Measurements from ENCODE around the gene IL6. TPM values are rescaled to one million over a fixed set of nuclear protein-coding genes. Genes with fewer than 3 reads are reported as not detected.
"Not testable (repeated sequence)": the region's sequence is repeated elsewhere in the genome, so short reads cannot be mapped to it uniquely, and the experiment has no call there.

Gene IL6
- total and polyA plus RNA-seq, 10 donors: 1.8 to 11.8 (median 4.1) TPM

DNA sequence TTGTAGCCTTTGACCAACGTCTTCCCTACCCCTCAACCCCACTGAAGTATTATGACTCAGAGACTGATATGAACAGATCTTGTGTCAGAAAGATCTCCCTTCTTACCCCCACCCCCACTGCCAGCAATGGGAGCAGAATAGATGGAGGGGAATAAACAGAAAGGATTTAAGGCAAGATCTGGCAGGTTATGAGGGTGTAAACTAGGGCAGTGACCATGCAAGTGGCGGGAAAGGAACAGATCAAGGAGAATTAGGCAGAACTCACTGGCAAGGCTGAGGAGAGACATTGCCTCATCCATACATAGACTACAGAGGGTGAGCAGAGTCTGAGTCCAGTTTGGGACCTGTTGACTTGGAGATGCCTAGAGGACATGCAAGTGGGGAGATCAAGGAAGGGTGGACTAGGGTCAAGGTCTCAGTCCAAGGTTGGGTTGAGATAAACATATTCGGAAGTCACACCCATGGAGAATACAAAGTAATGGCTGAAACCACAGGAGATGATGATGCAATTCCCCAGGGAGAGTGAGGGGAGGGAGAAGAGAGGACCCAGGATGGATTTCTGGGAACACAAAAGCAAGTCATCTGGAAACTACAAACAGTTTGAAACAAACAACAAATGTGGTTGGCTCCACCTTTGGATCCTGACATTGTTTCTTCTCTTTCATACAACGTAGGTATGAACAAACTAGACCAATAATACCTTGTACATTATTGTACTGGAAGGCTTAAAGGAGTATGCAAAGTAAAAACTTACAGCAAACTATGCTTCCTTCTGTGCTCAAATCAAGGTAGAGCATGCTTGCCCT lies 44.9 kb upstream of the IL6 start:
- peak overlapping the region in 1 of 8 donors; percentile 43 for H3K27ac ChIP-seq
- intact Hi-C loops (cut with DNase I; ENCODE audit: low total_unique reads): no loop called here
- TF ChIP-seq POLR2A (IDR thresholded peaks at IDR 0.05) (no peak), POLR2AphosphoS5 (IDR thresholded peaks at IDR 0.05) (no peak)
- TF ChIP-seq, protein P1, sequence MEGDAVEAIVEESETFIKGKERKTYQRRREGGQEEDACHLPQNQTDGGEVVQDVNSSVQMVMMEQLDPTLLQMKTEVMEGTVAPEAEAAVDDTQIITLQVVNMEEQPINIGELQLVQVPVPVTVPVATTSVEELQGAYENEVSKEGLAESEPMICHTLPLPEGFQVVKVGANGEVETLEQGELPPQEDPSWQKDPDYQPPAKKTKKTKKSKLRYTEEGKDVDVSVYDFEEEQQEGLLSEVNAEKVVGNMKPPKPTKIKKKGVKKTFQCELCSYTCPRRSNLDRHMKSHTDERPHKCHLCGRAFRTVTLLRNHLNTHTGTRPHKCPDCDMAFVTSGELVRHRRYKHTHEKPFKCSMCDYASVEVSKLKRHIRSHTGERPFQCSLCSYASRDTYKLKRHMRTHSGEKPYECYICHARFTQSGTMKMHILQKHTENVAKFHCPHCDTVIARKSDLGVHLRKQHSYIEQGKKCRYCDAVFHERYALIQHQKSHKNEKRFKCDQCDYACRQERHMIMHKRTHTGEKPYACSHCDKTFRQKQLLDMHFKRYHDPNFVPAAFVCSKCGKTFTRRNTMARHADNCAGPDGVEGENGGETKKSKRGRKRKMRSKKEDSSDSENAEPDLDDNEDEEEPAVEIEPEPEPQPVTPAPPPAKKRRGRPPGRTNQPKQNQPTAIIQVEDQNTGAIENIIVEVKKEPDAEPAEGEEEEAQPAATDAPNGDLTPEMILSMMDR (IDR thresholded peaks at IDR 0.05 in 8 of 11, conservative IDR thresholded peaks at IDR 0.05 in 3 of 11): no peak
- no peak for DNase-seq
- no peaks in the 10 kb centered on the region for H3K27me3 ChIP-seq (replicated peaks in 1 of 7)
- no peak overlapping the region for H3K4me3 ChIP-seq
- H3K9me3 ChIP-seq: no peaks in the 10 kb centered on the region
- peaks cover 0 to 77% (median 24%) of the 10 kb centered on the region in 6 donors for H3K4me1 ChIP-seq
- WGBS, 5 donors: 79 to 88% (median 85%) methylated on average over 4 of the region's 4 CpGs
- H3K36me3 ChIP-seq: no peaks in the 10 kb centered on the region

DNA sequence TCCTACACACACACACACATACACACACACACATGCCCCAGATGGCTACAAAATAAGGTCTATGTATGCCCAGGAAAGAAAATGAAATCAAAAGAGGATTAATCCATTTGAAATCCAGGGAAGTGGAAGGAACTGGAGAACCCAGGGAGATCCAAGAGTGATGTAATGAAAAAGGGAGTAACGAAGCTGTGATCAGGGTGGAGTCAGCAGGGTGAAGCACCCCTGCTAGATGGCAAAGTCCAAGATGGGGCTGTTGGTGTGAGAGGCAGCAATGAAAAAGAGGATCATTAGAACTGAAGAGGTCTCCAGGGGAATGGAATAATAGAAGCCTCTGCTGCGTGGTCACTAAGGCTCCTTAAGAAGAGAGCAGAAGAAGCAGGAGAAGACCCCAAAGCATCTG lies 43.6 kb upstream of the IL6 start:
- Histone ChIP-seq H3K27me3 (replicated peaks in 1 of 7) (no peaks in the 10 kb centered on the region), H3K27ac (no peak overlapping the region), H3K4me3 (no peak overlapping the region), H3K4me1 (peaks cover 0 to 74% (median 14%) of the 10 kb centered on the region in 6 donors), H3K9me3 (no peaks in the 10 kb centered on the region), H3K36me3 (no peaks in the 10 kb centered on the region)
- intact Hi-C loops (cut with DNase I; ENCODE audit: low total_unique reads): no loop called here
- TF ChIP-seq, protein P1 (IDR thresholded peaks at IDR 0.05 in 8 of 11, conservative IDR thresholded peaks at IDR 0.05 in 3 of 11): no peak
- TF ChIP-seq POLR2AphosphoS5 (IDR thresholded peaks at IDR 0.05): no peak
- no peak for TF ChIP-seq POLR2A (IDR thresholded peaks at IDR 0.05)
- WGBS, 5 donors: 74 to 93% (median 84%) methylated on average over 2 of the region's 2 CpGs
- DNase-seq: no peak

GRCh38 chr7:22686620-22687019 lies 40.4 kb upstream of the IL6 start:
- H3K9me3 ChIP-seq: no peaks in the 10 kb centered on the region
- DNase-seq: no peak
- intact Hi-C loops (cut with DNase I; ENCODE audit: low total_unique reads): no loop called here

DNA sequence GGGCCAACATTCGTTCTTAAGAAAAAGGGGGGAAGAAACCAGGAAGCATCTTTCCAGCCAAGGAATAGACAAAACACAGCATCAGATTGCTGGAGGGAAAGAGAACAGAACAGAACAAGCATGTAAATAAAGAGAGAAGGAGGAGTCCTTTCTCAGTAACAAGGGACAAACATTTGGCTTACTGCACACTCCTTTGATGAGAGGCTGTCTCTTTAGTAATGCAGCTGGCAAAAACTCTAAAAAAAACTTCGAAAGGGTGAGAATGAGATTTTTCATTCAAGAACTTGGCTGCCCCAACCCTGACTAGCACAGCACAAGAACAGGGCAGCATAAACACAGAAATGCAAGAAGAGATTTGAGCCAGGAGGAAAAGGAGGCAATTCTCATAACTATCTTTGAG lies 38.9 kb upstream of the IL6 start:
- Histone ChIP-seq H3K4me3 (no peak overlapping the region), H3K4me1 (peaks cover 0 to 37% (median 11%) of the 10 kb centered on the region in 6 donors), H3K27ac (no peak overlapping the region), H3K9me3 (no peaks in the 10 kb centered on the region), H3K27me3 (replicated peaks in 1 of 7) (no peaks in the 10 kb centered on the region), H3K36me3 (no peaks in the 10 kb centered on the region)
- TF ChIP-seq, protein P1 (IDR thresholded peaks at IDR 0.05 in 8 of 11, conservative IDR thresholded peaks at IDR 0.05 in 3 of 11): no peak
- TF ChIP-seq POLR2AphosphoS5 (IDR thresholded peaks at IDR 0.05) (no peak), POLR2A (IDR thresholded peaks at IDR 0.05) (no peak)
- intact Hi-C loops (cut with DNase I; ENCODE audit: low total_unique reads): no loop called here
- DNase-seq: no peak
- 55 to 78% (median 64%) methylated on average over 2 of the region's 2 CpGs for WGBS, 5 donors

More at GRCh38 chr7:22686620-22687019, 40.4 kb upstream of the IL6 start:
- H3K27me3 ChIP-seq (replicated peaks in 1 of 7): no peaks in the 10 kb centered on the region
- no peaks in the 10 kb centered on the region for H3K36me3 ChIP-seq
- H3K27ac ChIP-seq: peak overlapping the region in 1 of 8 donors; percentile 19
- H3K4me1 ChIP-seq: peaks cover 0 to 51% (median 11%) of the 10 kb centered on the region in 6 donors
- no peak overlapping the region for H3K4me3 ChIP-seq
- TF ChIP-seq, protein P1 (IDR thresholded peaks at IDR 0.05 in 8 of 11, conservative IDR thresholded peaks at IDR 0.05 in 3 of 11): no peak
- TF ChIP-seq POLR2A (IDR thresholded peaks at IDR 0.05) (no peak), POLR2AphosphoS5 (IDR thresholded peaks at IDR 0.05) (no peak)

DNA sequence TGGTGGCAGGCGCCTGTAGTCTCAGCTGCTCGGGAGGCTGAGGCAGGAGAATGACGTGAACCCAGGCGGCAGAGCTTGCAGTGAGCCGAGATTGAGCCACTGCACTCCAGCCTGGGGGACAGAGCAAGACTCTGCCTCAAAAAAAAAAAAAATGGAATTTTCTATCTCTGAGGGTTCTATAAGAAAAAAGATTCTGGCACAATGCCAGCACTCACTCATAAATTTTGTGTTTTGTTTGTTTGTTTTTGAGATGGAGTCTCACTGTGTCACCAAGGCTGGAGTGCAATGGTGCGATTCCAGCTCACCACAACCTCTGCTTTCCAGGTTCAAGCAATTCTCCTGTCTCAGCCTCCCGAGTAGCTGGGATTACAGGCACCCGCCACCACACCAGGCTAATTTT lies 38.1 kb upstream of the IL6 start:
- DNase-seq; H3K9me3 ChIP-seq; intact Hi-C loops (cut with DNase I; ENCODE audit: low total_unique reads); H3K27me3 ChIP-seq (replicated peaks in 1 of 7); H3K36me3 ChIP-seq; H3K27ac ChIP-seq; H3K4me3 ChIP-seq: not testable (repeated sequence)
- peaks cover 0 to 32% (median 11%) of the 10 kb centered on the region in 6 donors for H3K4me1 ChIP-seq
- 91 to 98% (median 97%) methylated on average over 8 of the region's 8 CpGs for WGBS, 5 donors

All from spleen (tissue), 11 donors.